GM23338 (cell line): ENCODE data around the gene CACNA2D1. TPM values are rescaled to one million over a fixed set of nuclear protein-coding genes. Genes with fewer than 3 reads are reported as not detected.

ENCODE experiments used
- ATAC-seq: fragments of 200-7000 bp; cut with Tn5 transposase; 3 replicates; pipeline ENCODE4 v1.9.1; 2020
- DNase-seq: peaks from one replicate; pipeline ENCODE4 v3.0.0-alpha.2; 2015; ENCODE audit warnings: low spot score
- H2AFZ ChIP-seq: fragments of 200-600 bp; sonication (generic); 2 replicates; pipeline ENCODE4 v1.8.0; 2016; ENCODE audit warnings: antibody characterized with exemption, mild to moderate bottlenecking, moderate library complexity
- H3F3A ChIP-seq: fragments of 200-600 bp; sonication (generic); replicated peaks from 2 replicates; pipeline ENCODE4 v1.8.0; 2017; ENCODE audit warnings: antibody characterized with exemption, mixed run types, low read depth
- H3K27ac ChIP-seq: fragments of 200-600 bp; sonication (generic); 2 replicates; pipeline ENCODE4 v1.6.1; 2016; ENCODE audit warnings: low read depth
- H3K27me3 ChIP-seq: fragments of 200-600 bp; sonication (generic); 2 replicates; pipeline ENCODE4 v1.8.0; 2016; ENCODE audit warnings: mild to moderate bottlenecking, mixed run types, moderate library complexity; ENCODE audit not compliant: insufficient read depth
- H3K36me3 ChIP-seq: fragments of 200-600 bp; sonication (generic); 2 replicates; pipeline ENCODE4 v1.8.0; 2016; ENCODE audit warnings: mild to moderate bottlenecking; ENCODE audit not compliant: insufficient read depth
- H3K4me1 ChIP-seq: fragments of 200-600 bp; sonication (generic); 2 replicates; pipeline ENCODE4 v1.8.0; 2016; ENCODE audit warnings: mild to moderate bottlenecking, moderate library complexity; ENCODE audit not compliant: insufficient read depth
- H3K4me2 ChIP-seq: fragments of 200-600 bp; sonication (generic); 2 replicates; pipeline ENCODE4 v1.7.1; 2017; ENCODE audit warnings: mixed run types
- H3K4me3 ChIP-seq: fragments of 200-600 bp; sonication (generic); 2 replicates; pipeline ENCODE4 v1.6.1; 2016; ENCODE audit warnings: mixed run types
- H3K79me2 ChIP-seq: fragments of 200-600 bp; sonication (generic); replicated peaks from 2 replicates; pipeline ENCODE4 v1.8.0; 2017; ENCODE audit warnings: mild to moderate bottlenecking; ENCODE audit not compliant: insufficient read depth
- H3K9me2 ChIP-seq: fragments of 200-600 bp; sonication (generic); 2 replicates; pipeline ENCODE4 v1.8.0; 2017; ENCODE audit not compliant: insufficient read depth
- H4K20me1 ChIP-seq: fragments of 200-600 bp; sonication (generic); replicated peaks from 2 replicates; pipeline ENCODE4 v1.8.0; 2017; ENCODE audit warnings: mild to moderate bottlenecking; ENCODE audit not compliant: insufficient read depth
- H3K27ac Mint-ChIP-seq: 2 replicates; pipeline ENCODE4 v1.8.0; 2020; ENCODE audit warnings: inconsistent platforms, mild to moderate bottlenecking, moderate library complexity, mixed read lengths
- H3K27me3 Mint-ChIP-seq: 3 replicates; pipeline ENCODE4 v1.8.0; 2022; ENCODE audit warnings: low read depth, mild to moderate bottlenecking, moderate library complexity, mixed read lengths, inconsistent platforms; ENCODE audit not compliant: insufficient read depth, poor library complexity
- H3K36me3 Mint-ChIP-seq: 3 replicates; pipeline ENCODE4 v1.8.0; 2021; ENCODE audit warnings: low read depth, mild to moderate bottlenecking, inconsistent platforms, moderate library complexity, mixed read lengths
- H3K4me1 Mint-ChIP-seq: 3 replicates; pipeline ENCODE4 v1.8.0; 2020; ENCODE audit warnings: mild to moderate bottlenecking, inconsistent platforms, mixed read lengths
- H3K4me3 Mint-ChIP-seq: 3 replicates; pipeline ENCODE4 v1.8.0; 2021; ENCODE audit warnings: moderate library complexity, mild to moderate bottlenecking, inconsistent platforms, mixed read lengths
- H3K9me3 Mint-ChIP-seq: 3 replicates; pipeline ENCODE4 v1.8.0; 2020; ENCODE audit warnings: moderate library complexity, mild to moderate bottlenecking, inconsistent platforms, mixed read lengths
- CREB1 ChIP-seq: fragments of 250-450 bp; sonication (Bioruptor Pico); IDR thresholded peaks from 2 replicates; pipeline ENCODE4 v1.5.0; 2020; ENCODE audit warnings: low read depth, mild to moderate bottlenecking, moderate library complexity
- CTCF ChIP-seq, 2 experiments: fragments of 200-600 bp in 1 of 2; sonication (generic) in 1 of 2; conservative IDR thresholded peaks; 2 replicates each; pipeline versions ENCODE4 v1.5.1 to v1.6.1; 2016 to 2017; ENCODE audit warnings: antibody characterized with exemption in 2 of 2, low read depth in 2 of 2, mild to moderate bottlenecking in 2 of 2, moderate library complexity in 1 of 2
- ETS1 ChIP-seq: IDR thresholded peaks from 2 replicates; pipeline ENCODE4 v1.6.1; 2016; ENCODE audit warnings: antibody characterized with exemption
- EZH2 ChIP-seq: fragments of 200-600 bp; sonication (generic); IDR thresholded peaks from one replicate; pipeline ENCODE4 v1.8.0; 2017; ENCODE audit warnings: antibody characterized with exemption, mild to moderate bottlenecking, low read depth; ENCODE audit not compliant: unreplicated experiment
- EZH2phosphoT487 ChIP-seq: fragments of 200-600 bp; sonication (generic); IDR thresholded peaks from one replicate; pipeline ENCODE4 v1.8.1; 2018; ENCODE audit warnings: antibody characterized with exemption; ENCODE audit not compliant: unreplicated experiment
- JUNB ChIP-seq: IDR thresholded peaks from one replicate; pipeline ENCODE4 v1.6.1; 2016; ENCODE audit warnings: antibody characterized with exemption; ENCODE audit not compliant: unreplicated experiment
- REST ChIP-seq: IDR thresholded peaks from one replicate; pipeline ENCODE4 v1.6.1; 2018; ENCODE audit warnings: antibody characterized with exemption; ENCODE audit not compliant: unreplicated experiment
- STAT1 ChIP-seq: IDR thresholded peaks from one replicate; pipeline ENCODE4 v1.6.1; 2016; ENCODE audit warnings: antibody characterized with exemption; ENCODE audit not compliant: unreplicated experiment
- ZNF331 ChIP-seq: fragments of 250-450 bp; sonication (Bioruptor Pico); IDR thresholded peaks from 2 replicates; pipeline ENCODE4 v1.5.0; 2020; ENCODE audit warnings: low read depth, mild to moderate bottlenecking, moderate library complexity
- ZNF462 ChIP-seq: fragments of 250-450 bp; sonication (Bioruptor Pico); IDR thresholded peaks from 2 replicates; pipeline ENCODE4 v1.5.0; 2020; ENCODE audit warnings: mild to moderate bottlenecking, moderate library complexity
- polyA plus RNA-seq: library from polyadenylated mRNA; unstranded; fragments of >200 nt; fragmentation: Nextera tagmentation; extraction: Ambion mirVana; gene quantifications from 2 replicates; pipeline ENCODE4 v1.2.1, GENCODE V29; 2016
- total RNA-seq: library from RNA; depleted of rRNA; stranded (reverse); fragments of >200 nt; shearing (Covaris generic); gene quantifications from 2 replicates; pipeline ENCODE4 v1.2.3, GENCODE V29; 2014

Gene CACNA2D1
- total and polyA plus RNA-seq, 2 experiments from 2014 or later, result 7.0 to 20.4 TPM

- DNase-seq (no peak), ATAC-seq (no peak)
- Histone ChIP-seq H3K79me2 (no peaks in the 10 kb centered on the region), H3K27ac (no peak overlapping the region), H3K4me2 (no peak overlapping the region), H3K4me3 (no peak overlapping the region), H2AFZ (no peak overlapping the region), H3F3A (no peaks in the 10 kb centered on the region), H3K27me3 (peaks cover 3% of the 10 kb centered on the region; the same call in 1 of the 2 replicates), H3K4me1 (peaks cover 15% of the 10 kb centered on the region), H4K20me1 (no peaks in the 10 kb centered on the region), H3K36me3 (no peaks in the 10 kb centered on the region), H3K9me2 (no peaks in the 10 kb centered on the region)
- no peaks in the 10 kb centered on the region for H3K9me3 Mint-ChIP-seq
- no peaks in the 10 kb centered on the region for H3K36me3 Mint-ChIP-seq
- H3K4me3 Mint-ChIP-seq, result no peak overlapping the region
- no peak overlapping the region for H3K27ac Mint-ChIP-seq
- H3K4me1 Mint-ChIP-seq, result peaks cover 27% of the 10 kb centered on the region
- no peaks in the 10 kb centered on the region for H3K27me3 Mint-ChIP-seq
- TF ChIP-seq JUNB (no peak), EZH2 (no peak), ZNF331 (CRISPR knock-in tag) (no peak), CTCF (conservative IDR thresholded peaks at IDR 0.05; ENCODE audit: low read depth in 2 of 2) (no peak), EZH2phosphoT487 (no peak), CREB1 (CRISPR knock-in tag) (no peak), REST (no peak), ZNF462 (CRISPR knock-in tag) (no peak), ETS1 (no peak), STAT1 (no peak)
Observed at GRCh38 chr7:82154728-82155127, 288.8 kb downstream of the CACNA2D1 start.
